ENCODE results near the gene PAM. TPM values are rescaled to one million over a fixed set of nuclear protein-coding genes. Genes with fewer than 3 reads are reported as not detected.

PAM gene
- total and polyA plus RNA-seq, 7 donors, result 14.3 to 261 (median 198) TPM

- Histone ChIP-seq H3K36me3 (no peaks in the 10 kb centered on the region), H3K4me1 (peaks cover 0 to 34% (median 13%) of the 10 kb centered on the region in 4 donors), H3K9me3 (no peaks in the 10 kb centered on the region), H3K27me3 (no peaks in the 10 kb centered on the region), H3K4me3 (no peak overlapping the region), H3K27ac (no peak overlapping the region)
- 9 to 42% methylated on average over 2 of the region's 2 CpGs for WGBS, 2 donors
- TF ChIP-seq, protein P1, sequence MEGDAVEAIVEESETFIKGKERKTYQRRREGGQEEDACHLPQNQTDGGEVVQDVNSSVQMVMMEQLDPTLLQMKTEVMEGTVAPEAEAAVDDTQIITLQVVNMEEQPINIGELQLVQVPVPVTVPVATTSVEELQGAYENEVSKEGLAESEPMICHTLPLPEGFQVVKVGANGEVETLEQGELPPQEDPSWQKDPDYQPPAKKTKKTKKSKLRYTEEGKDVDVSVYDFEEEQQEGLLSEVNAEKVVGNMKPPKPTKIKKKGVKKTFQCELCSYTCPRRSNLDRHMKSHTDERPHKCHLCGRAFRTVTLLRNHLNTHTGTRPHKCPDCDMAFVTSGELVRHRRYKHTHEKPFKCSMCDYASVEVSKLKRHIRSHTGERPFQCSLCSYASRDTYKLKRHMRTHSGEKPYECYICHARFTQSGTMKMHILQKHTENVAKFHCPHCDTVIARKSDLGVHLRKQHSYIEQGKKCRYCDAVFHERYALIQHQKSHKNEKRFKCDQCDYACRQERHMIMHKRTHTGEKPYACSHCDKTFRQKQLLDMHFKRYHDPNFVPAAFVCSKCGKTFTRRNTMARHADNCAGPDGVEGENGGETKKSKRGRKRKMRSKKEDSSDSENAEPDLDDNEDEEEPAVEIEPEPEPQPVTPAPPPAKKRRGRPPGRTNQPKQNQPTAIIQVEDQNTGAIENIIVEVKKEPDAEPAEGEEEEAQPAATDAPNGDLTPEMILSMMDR (IDR thresholded peaks at IDR 0.05), result no peak
- no peak for TF ChIP-seq POLR2A (IDR thresholded peaks at IDR 0.05)
- TF ChIP-seq EP300 (IDR thresholded peaks at IDR 0.05), result no peak
- no peak for TF ChIP-seq POLR2AphosphoS5 (IDR thresholded peaks at IDR 0.05)
- intact Hi-C loops (cut with DNase I), result no loop called here
- no peak for DNase-seq
Measured at GRCh38 chr5:102811972-102812371, 56.9 kb downstream of the PAM start.

DNA sequence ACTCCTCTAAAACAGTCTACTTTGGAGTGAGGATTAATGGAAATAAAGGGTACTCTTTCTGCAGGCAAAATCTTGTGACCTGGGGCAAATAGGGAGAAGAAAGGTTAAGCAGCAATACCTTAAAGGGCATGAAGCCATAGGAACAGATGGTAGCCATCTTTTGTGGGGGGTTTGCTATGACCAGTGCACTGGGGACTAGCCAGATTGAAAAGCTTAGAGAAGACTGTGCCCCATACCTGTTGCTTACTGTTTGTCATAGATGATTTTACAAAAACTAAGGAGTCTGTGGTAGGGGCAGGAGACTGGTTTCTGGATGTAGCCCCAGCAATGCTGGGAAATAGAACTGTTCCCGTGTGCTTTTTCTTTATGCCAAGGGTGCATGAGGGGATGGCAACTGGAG is 58.6 kb downstream of the PAM start:
- H3K4me3 ChIP-seq, result no peak overlapping the region
- intact Hi-C loops (cut with DNase I), result no loop called here
- H3K27me3 ChIP-seq, result no peaks in the 10 kb centered on the region
- WGBS, 2 donors, result 44 to 49% methylated on average over 1 of the region's 1 CpG
- no peaks in the 10 kb centered on the region for H3K9me3 ChIP-seq
- no peak overlapping the region for H3K27ac ChIP-seq
- peaks cover 0 to 25% (median 15%) of the 10 kb centered on the region in 4 donors for H3K4me1 ChIP-seq
- no peak for DNase-seq
- TF ChIP-seq EP300 (IDR thresholded peaks at IDR 0.05) (no peak), POLR2A (IDR thresholded peaks at IDR 0.05) (no peak), POLR2AphosphoS5 (IDR thresholded peaks at IDR 0.05) (no peak)
- TF ChIP-seq, protein P1 (IDR thresholded peaks at IDR 0.05), result no peak
- H3K36me3 ChIP-seq, result no peaks in the 10 kb centered on the region

GRCh38 chr5:102815084-102815483 is 60.0 kb downstream of the PAM start:
- Histone ChIP-seq H3K4me3 (no peak overlapping the region), H3K27ac (no peak overlapping the region), H3K9me3 (no peaks in the 10 kb centered on the region), H3K4me1 (peaks cover 0 to 21% (median 15%) of the 10 kb centered on the region in 4 donors), H3K27me3 (no peaks in the 10 kb centered on the region), H3K36me3 (no peaks in the 10 kb centered on the region)
- WGBS, 2 donors, result 57 to 66% methylated on average over 4 of the region's 4 CpGs
- intact Hi-C loops (cut with DNase I), result no loop called here
- no peak for DNase-seq
- TF ChIP-seq EP300 (IDR thresholded peaks at IDR 0.05) (no peak), POLR2AphosphoS5 (IDR thresholded peaks at IDR 0.05) (no peak), POLR2A (IDR thresholded peaks at IDR 0.05) (no peak)
- TF ChIP-seq, protein P1 (IDR thresholded peaks at IDR 0.05), result no peak

DNA sequence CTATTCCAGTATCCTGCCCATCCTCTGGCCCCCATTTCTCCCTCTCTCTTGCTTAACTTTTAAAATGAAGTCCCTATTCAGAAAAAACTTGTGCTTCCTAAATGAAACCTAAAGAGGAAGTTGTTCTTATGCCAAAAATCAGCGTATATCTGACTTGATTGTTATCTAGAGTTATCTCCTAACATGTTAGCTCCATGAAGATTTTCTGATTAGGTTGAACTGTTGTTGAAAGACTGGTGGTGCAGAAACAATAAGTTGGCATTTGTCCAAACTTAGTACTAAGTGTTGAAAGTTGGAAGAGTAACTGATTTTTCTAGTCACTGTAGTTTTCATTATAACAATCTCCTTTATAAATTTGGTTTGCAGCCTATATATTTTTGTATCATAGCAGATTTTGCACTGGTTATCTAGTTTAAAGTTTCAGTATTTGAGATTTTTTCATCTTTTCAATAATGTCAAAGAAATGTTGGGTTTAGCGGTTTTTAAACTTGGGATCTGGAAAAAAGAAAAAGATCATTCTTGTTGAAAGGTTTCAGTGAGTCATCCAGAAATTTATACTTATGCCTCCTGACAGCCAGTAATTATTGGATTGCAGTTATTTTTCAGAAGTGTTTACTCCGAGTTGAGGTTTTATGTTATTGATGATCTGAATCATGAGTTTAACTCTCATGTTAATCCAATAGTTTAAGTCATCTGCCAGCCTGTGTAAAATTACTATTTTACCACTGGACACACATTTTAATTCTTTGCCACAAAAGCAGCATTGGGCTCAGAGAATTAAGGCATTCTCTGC is 60.6 kb downstream of the PAM start:
- peaks cover 0 to 21% (median 15%) of the 10 kb centered on the region in 4 donors for H3K4me1 ChIP-seq
- no peak for DNase-seq
- intact Hi-C loops (cut with DNase I), result no loop called here
- 58 to 63% methylated on average over 3 of the region's 3 CpGs for WGBS, 2 donors
- no peaks in the 10 kb centered on the region for H3K9me3 ChIP-seq
- H3K36me3 ChIP-seq, result no peaks in the 10 kb centered on the region
- TF ChIP-seq, protein P1 (IDR thresholded peaks at IDR 0.05), result no peak
- no peak for TF ChIP-seq POLR2AphosphoS5 (IDR thresholded peaks at IDR 0.05)
- no peak for TF ChIP-seq POLR2A (IDR thresholded peaks at IDR 0.05)
- TF ChIP-seq EP300 (IDR thresholded peaks at IDR 0.05), result no peak
- no peak overlapping the region for H3K27ac ChIP-seq
- H3K27me3 ChIP-seq, result no peaks in the 10 kb centered on the region
- no peak overlapping the region for H3K4me3 ChIP-seq
